GM19463 (cell line): ENCODE measurements around the gene DYNLT2B.
"Not testable (repeated sequence)": the region's sequence is repeated elsewhere in the genome, so short reads cannot be mapped to it uniquely, and the experiment has no call there.

Experiments
- ATAC-seq: cut with Tn5 transposase; IDR thresholded peaks from one replicate; pipeline ENCODE4 v1.9.1; 2021; ENCODE audit warnings: mild to moderate bottlenecking, moderate library complexity; ENCODE audit not compliant: unreplicated experiment

The DYNLT2B gene

GRCh38 chr3:196317687-196318467 lies at the start of gene DYNLT2B:
Gene DYNLT2B (minus strand): TSS chr3:196318240. CDS start chr3:196318152, 88 bp downstream.
- peak; percentile 93 for ATAC-seq

DNA sequence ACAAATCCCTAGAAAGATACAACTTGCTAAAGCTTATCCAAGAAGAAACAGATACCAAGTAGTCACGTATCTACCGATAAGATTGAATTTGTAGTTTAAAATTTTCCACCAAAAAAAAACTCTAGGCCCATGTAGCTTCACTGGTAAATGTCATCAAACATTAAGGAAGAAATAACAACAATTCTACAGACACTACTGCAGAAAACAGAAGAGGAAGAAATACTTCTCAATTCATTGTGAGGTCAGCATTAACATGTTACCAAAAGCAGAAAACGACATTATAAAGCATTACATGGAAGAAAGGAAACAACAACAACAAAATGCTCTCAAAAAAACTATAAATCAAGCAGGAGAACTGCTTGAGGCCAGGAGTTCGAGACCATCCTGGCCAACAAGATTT lies 47.7 kb upstream of the DYNLT2B start:
- ATAC-seq: no peak

GRCh38 chr3:196360586-196360985 lies 42.5 kb upstream of the DYNLT2B start:
- no peak for ATAC-seq

GRCh38 chr3:196358540-196358939 lies 40.5 kb upstream of the DYNLT2B start:
- ATAC-seq: not testable (repeated sequence)

DNA sequence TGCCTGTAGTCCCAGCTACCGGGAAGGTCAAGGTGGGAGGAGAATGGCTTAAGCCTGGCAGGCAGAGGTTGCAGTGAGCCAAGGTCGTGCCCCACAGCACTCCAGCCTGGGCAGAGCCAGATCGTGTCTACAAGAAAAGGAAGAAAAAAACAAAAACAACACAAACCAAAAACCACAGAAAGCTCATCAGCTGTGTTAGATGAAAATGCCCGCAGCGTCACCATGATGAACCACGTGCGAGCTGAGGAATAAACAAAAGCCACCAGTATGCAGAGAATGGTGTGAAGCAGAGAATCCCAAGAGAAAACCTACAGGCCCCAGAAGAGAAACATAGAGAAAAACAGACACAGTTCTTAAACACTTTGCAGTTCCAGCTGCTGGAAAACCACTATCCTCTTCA lies 39.9 kb upstream of the DYNLT2B start:
- no peak for ATAC-seq

GRCh38 chr3:196356556-196356955 lies 38.5 kb upstream of the DYNLT2B start:
- ATAC-seq: no peak

DNA sequence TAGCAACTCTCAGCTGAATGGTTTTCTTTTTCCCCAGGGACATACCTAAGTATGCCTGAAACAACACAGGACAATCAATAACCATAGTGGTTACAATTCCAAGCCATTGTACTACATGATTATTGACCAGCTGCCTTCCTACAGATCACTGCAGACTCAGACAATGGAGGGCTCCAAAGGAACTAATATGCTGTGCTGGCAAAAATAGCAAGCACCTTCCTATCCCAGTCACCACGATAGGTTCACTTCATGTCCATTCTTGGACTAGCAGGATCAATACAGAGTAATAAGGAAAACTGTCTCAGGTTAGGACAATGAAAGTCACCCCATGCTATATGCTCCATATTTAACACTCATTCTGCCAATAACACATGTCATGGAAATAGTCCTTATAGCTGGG lies 37.6 kb upstream of the DYNLT2B start:
- no peak for ATAC-seq

DNA sequence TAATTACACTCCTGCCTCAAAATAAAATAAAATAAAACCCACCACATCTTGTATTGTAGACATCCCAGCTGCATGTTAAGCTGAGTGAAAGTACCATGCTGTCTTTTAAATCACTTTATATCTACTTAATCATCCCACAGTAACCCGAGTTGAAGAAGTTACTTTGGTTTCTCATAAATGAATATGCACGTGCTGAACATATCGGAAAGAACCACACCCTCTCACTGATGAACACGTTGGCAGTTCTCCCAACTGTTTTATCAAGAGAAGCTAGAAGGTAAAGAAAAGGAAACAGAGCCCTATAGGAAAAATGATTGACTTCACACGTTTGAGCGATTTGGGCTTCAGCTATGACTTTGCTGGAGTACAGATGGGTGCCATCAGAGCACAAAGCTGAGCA lies 36.1 kb upstream of the DYNLT2B start:
- ATAC-seq: no peak

DNA sequence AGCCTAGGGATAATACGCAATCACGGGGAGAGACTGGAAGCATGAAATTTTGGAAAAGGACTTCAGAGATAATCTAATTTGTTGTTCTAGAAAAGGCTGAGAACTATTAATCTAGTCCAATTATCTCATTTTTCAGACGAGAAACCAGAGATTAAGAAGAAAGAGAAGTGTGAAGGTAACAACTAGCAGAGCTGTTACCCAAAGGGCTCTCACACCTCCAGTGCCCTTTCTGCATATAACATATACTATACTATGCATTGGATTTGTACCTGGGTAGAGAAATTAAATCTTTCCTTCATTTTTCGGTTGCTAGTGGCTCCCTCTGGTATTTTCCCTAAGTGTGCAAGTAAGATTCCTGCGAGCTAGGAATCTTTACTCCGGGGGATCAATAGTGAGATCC lies 33.5 kb upstream of the DYNLT2B start:
- ATAC-seq: no peak

GRCh38 chr3:196350067-196350466 lies 32.0 kb upstream of the DYNLT2B start:
- ATAC-seq: no peak

DNA sequence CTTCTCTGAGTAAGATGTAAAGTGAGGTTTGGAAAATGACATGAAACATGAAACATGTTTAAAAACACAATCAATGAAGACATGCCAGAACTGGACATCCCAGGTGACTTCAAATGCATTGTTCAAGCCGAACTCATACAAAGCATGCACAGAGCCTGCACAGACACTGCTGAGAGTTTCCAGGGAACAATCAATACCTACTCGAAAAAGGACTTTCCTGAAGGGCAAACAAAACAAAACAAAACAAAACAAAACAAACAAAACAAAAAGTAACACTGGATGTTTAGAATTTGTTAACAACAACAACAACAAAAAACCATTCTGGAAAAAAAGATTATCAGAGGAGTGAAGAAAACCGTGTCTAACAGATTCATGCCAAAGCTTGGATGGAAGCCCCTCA lies 30.7 kb upstream of the DYNLT2B start:
- ATAC-seq: no peak

DNA sequence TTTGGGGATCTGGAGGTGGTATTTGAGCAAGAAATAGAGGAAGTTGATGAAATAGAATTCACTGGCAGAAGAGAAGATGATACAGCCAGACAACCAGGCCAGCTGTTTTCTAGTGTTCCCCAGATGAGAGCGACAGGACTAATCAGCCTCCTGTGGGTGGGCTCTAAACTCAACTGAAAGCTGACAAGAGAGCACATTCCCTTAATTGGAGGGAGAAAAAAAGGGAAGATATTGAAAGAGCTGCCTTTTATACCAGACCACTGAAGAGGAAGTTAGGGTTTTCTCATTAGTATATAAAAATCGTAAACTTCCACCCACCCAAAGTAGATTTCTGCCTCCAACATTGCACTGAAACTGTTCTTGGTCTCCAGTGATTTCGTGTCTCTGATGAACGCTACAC lies 26.6 kb upstream of the DYNLT2B start:
- no peak for ATAC-seq

GRCh38 chr3:196343917-196344316 lies 25.9 kb upstream of the DYNLT2B start:
- not testable (repeated sequence) for ATAC-seq

GRCh38 chr3:196341137-196341536 lies 23.1 kb upstream of the DYNLT2B start:
- no peak for ATAC-seq

GRCh38 chr3:196340466-196340865 lies 22.4 kb upstream of the DYNLT2B start:
- ATAC-seq: no peak

- no peak for ATAC-seq
These were observed 21.6 kb upstream of the DYNLT2B start for GRCh38 chr3:196339493-196340254.

DNA sequence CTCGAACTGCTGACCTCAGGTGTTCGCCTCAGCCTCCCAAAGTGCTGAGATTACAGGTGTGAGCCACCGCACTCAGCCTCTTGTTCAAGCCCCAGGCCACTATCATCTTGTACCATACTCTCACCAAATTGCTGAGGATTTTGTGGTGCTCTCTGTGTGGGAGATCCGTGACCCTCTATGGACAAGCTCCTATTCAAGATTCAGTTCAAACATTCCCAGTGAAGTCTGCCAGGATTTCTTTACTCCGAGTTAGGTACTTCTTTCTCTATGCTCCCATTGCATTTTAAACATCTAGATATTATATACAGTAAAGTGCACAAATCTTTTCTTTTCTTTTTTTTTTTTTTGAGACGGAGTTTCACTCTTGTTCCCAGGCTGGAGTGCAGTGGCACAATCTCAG lies 21.0 kb upstream of the DYNLT2B start:
- ATAC-seq: no peak

DNA sequence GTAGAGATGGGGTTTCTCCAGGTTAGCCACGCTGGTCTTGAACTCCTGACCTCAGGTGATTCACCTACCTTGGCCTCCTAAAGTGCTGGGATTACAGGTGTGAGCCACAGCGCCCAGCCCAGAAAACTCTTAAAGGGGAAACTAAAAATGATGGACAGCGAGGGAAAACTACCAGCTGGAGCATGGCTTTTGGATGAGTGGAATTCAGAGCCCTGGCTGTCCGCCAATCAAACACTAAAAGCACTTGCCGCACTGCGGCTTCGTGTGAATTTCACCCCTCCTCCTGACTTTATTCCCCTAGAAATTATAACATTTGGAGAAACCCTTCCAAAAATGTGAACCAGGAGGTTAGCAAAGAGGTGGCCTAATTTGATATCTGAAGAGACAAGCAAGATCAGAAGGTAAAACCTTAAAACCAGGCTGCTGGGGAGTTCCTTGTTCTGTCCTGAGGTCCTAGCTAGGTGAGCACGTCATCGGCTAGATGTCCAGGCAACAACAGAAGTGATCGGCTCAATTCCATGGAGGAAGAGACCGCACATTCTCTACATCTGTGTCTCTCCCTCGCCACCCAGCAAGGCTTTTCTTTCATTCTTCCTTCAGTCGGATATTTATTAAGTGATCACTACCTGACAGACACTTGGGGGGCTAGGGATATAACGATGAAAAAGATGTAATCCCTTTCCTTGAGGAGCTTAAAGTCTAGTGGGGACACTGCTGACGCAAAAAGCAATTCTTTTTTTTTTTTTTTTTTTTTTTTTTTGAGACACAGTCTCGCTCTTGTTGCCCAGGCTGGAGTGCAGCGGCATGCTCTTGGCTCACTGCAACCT lies 18.5 kb upstream of the DYNLT2B start:
- no peak for ATAC-seq

DNA sequence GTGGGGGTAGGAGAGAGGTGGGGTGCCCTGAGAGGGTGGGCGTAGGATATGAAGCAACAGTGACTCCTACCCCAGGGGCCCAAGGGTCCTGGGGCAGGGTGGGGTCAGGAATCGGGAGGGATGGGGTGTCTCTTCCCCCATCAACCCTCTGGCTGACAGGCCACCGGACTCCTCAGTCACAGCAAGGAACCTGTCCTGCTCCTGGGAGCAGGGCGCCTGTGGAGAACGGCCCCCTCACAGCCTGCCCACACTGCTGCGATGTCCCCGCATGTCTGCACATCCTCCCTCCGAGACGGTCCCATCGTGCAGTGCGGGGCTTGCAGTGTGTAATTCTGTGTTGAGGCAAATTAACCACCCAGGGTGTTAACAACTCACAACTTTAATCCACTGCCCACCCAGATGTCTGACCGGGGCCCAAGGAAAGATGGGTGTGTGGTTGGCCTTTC lies 17.5 kb upstream of the DYNLT2B start:
- no peak for ATAC-seq

- ATAC-seq: no peak
These were observed 16.9 kb upstream of the DYNLT2B start for GRCh38 chr3:196334982-196335381.

- ATAC-seq: no peak
These were observed 14.1 kb upstream of the DYNLT2B start for GRCh38 chr3:196332168-196332567.
